T-helper 2 cell (primary cell): ENCODE results near the gene HOXB5.
A peak's percentile ranks its signal among the peaks of the same experiment; 100 is the strongest.

Source experiments
- DNase-seq, 5 experiments: peaks; one replicate each; pipeline versions ENCODE4 v3.0.0 to v3.0.0-alpha.2; 2012 to 2022

HOXB5 gene

DNA sequence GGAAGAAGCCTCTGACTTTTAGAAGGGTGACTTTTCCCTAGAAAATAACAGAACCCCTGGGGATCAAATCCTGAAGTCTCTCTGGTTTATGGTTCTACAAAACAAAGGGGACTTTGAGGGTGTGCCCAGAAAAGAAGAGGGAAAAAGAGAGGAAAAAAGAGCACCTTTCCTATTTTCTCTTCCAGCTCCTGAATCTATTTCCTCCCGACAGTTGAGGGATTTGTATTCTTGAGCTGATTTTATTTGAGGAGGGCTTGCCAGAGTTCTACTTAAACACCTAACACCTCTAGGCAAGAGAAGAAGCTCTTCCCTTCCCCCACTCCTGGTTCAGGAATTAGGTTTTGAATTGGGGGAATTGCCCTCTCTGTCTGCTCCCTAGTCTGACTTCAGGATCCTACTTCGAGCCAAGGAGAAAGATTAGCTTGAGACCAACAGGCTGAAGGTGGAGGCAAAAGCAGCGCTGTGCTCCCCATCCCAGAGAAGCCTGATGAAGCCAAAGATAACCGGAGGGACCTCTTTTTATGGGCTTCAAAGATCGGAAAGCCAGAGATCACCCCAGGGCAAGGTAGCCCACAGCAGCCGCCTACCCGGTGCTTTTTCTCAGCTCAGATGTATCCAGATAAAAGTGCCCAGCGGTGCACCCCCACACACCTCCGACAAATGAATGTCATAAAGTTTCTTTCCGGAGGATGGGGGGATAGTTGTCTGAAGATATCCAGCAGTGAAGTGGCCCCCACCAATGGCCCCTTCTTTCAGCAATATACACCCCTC lies 4.3 kb downstream of the HOXB5 start:
- no peak for DNase-seq

GRCh38 chr17:48588528-48588927 lies 5.1 kb downstream of the HOXB5 start:
- DNase-seq: no peak

DNA sequence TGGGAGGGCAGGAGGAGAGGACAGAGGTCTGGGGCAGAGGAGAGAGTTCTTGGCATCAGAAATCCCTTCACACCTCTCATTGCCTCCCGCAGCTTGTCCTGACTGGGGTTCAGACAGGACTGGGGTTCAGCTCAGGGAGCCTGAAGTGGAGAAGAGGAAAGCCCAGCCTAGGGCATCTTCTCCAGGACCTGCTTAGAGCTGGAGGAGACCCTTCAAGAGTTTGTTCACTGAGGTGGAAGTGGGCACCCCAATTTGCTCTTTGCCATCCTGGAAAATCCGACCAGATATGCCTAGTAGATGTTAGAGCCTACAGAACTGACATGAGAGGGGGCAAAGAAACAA lies 5.5 kb downstream of the HOXB5 start:
- DNase-seq: no peak

- no peak for DNase-seq
These were observed 6.1 kb downstream of the HOXB5 start for GRCh38 chr17:48587276-48588073.

GRCh38 chr17:48586355-48587258 lies 7.0 kb downstream of the HOXB5 start:
- peak in 1 of 5 experiments; percentile 28 for DNase-seq

DNA sequence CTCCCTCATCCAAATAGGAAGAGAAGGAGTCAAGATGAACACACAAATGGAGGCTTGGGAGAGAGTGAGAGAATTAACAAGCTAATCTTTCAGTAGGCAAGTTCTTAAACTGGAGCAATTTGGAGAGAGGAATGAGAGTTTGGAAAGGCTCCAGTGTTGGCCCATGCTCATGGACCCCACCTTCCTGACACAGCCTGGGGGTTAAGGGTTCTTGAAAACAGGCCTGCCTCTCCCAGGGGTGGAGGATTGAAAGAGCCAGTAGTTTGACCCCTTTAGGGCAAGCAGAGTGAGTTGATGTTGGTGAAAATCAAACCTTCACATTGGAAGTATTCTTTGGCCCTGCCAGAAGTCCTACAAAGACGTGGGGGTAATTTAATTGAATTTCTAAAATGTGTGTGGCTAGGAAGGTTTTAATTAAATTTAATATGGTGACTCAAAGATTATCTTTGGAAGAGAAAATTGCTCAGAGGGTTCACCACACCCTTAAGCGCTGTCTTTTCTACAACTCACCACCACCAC lies 9.3 kb downstream of the HOXB5 start:
- no peak for DNase-seq

- no peak for DNase-seq
These were observed 9.8 kb downstream of the HOXB5 start for GRCh38 chr17:48583708-48584222.

DNA sequence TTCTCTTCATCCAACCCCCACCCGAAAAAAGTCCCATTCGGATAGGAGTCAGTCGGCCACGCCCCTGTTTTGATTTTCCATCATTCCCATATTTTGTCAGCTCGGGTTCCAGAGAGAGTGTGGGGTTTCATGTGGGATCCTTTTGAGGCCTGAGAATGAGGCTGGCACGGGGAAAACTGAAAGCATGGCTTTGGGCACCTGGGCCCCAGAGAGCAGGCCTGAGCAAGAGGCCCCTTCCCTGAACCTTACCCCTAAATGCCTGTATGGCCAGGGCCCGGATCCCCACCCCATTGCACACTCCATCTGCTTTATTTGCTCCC lies 10.9 kb downstream of the HOXB5 start:
- no peak for DNase-seq

DNA sequence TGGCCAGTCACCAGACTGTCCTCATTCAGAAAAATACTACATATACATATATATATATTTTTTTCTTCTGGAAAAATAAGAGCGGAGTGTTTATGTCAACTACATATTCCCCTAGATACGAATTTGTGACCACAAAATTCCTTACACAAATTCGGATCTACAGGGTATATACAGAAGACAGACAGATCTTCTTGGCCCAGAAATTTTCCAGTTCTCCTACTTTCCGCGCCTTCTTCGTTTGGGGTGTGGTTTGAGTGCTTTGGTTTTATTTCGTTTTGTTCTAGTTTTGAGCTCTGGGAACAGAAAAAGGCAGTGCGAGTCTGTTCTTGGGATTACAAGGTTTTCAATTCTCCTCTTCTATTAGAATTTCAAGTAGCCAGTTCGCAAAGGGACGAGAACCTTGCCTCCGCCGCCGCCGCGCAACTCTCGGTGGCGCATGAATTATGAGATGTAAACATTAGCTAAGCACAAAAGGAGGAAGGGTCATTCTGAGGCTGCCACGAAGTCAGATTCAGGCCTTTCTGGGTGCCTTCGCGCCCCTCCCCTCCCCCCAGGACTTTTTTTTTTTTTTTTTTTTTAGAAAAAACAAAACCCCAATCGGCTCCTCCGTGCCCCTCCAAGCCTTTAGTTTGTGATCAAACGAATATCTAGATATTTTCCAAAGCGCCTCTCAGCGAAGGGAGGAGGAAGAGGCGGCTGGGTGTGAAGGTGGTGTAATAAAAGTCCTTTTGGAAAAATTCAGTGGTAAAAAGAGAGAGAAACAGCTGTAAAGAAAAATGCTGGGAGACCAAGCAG lies 13.6 kb downstream of the HOXB5 start:
- no peak for DNase-seq

DNA sequence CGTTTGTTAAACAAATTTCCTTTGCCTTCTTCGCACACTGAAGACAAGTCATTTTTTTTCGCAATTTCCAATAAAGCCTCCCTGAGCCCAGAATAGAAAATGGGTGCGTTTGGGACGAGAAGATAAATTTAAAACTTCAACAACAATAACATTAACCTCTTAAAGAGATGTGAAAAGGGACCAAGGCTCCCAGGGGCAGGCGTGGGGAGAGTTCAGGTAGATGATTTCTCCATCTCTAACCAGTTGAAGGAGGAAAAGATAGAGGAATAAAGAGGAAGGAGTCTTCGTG lies 14.2 kb downstream of the HOXB5 start:
- DNase-seq: no peak

DNA sequence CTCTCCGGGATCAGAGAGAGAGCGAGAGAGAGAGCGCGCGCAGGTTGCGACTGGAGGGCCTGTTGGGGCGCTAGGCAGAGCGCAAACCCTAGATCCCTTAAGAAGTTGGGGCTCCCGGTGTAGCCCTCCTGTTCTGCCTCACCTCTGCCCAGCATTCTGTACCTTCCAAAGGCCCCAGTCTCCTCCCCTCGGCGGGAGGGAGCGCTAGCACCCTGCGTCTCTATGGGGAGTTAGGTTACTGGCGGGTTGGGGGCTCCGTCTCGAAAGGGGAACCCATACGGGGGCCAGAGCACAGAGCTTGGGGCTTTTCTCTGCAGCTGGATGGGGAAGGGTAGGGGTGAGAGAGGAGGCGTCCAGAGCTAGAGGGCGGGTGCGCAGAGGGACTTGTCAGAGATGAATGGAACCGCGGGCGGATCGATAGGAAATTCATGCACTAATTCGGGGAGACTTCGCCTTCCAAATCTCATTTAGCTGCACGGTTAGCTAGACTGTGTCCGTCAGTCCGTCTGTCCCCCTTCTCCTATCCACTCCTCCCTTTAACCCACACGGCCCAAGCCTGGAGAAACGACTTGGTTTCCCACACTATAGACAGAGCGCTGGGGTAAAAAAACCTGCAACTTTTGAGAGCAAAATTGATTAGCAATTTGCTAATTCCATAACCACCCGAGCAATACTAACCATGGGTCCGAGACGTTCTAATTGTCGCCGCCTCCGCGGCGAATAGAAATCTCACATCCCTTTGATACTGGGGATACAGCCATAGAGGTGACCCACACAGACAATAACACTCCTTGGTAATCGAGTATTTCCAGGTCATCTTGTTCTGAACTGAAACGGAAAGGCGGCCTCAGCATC lies 14.7 kb downstream of the HOXB5 start:
- peak in 1 of 5 experiments; percentile 16 for DNase-seq

DNA sequence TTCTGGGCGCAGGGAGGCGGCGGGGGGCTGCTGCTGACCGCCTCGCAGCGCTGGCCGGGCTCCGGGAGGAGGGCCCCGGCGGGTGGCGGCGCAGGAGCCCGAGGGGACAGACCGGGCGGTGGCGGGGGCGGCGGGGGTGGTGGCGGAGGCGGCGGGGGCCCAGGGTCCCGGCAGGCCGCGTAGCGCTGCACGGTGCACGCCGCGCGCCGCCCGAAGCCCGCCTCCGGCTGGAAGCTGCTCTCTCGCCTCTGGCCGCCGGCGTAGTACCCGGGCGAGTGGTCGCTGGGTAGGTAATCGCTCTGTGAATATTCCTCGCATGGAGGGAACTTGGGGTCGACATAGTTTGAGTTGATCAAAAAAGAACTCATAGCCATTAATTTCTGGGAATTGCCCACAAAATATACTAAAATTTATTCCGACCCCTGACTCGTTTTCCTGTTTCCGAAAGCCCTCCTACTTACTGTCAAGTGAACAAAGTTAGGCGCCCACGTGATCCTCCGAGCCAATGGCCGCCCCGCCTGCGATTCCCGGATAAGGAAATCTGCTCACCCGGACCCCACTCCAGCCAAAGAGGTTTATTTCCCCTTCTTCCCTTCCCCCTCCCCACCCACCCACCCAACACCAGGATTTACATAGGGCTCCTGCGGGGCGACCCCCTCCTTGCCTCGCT lies 15.5 kb downstream of the HOXB5 start, which contains the start of gene HOXB4:
Gene HOXB4, minus strand, starts transcription at position 405 of the 670 bp plus-strand sequence. Its CDS starts 31 bp downstream, at position 374.
- peak; percentile 48 to 75 (median 64) for DNase-seq

GRCh38 chr17:48577330-48577945 lies 16.1 kb downstream of the HOXB5 start:
- DNase-seq: peak in 1 of 5 experiments; percentile 41

DNA sequence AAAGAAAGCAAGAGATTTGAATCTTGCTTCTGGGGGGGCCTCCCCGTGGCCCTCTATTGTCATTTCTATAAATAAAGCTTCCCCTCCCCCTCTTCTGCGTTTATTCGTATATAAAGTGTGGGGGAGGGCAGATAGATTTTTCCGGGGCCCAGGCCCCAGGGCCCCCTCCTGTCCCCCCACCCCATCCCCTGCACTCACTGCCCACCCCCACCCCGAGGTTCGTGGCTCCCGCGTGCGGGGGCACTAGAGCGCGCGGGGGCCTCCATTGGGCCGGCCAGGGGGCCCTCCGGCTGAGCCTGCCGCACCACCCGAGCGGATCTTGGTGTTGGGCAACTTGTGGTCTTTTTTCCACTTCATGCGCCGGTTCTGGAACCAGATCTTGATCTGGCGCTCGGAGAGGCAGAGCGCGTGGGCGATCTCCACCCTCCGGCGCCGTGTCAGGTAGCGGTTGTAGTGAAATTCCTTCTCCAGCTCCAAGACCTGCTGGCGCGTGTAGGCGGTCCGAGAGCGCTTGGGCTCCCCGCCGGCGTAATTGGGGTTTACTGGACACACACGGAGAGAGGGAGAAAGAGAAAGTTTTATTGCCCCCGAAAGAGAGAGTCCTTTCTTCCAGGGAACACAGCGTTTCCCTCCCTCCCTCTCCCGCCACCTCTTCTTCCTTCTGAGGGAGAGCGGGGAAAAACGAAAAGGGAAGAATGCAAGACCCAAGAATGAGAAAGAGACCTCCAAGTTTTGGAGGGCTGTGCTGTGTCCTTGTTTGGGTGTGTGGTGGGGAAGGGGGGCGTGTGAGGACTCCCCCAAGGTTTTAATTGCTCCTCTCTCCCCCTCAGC lies 16.9 kb downstream of the HOXB5 start:
- no peak for DNase-seq

DNA sequence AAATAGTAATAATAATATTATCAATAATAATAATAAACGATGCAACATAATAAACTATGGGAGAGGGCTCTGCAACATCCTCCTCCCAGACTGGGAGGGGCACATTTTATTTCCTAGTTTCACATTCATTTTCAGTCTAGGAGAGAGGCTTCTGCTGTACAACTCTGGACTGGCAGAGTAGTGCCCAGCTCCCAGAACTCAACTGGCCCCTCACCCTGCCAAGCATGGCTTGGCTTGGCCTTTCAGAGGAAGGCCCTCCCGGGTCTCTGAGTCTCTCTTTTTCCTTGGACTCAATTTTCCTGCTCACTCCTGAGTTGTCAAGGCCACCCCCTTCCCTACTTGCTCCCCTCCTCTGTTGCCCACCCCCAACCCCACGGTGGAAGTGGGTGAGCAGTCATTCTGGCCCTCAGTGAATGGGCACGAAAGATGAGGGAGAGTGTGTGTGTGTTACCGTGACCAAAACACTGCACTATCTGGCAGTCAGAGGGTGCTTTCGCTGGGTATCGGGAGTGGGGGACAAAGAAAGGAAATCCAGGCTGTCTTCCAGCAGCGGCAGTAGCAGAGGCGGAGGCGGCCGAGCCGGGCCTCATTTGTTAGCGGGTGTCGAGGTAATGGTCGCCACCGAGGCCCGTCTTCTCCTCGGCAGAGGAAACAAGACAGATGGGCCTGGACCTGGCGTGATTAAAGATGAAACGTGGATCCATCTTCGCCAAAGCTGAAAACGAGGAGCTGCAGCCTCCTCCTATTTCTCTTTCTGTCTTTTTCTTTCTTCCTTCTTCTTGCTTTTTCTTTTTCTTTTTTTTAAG lies 17.7 kb downstream of the HOXB5 start:
- no peak for DNase-seq

GRCh38 chr17:48575066-48575582 lies 18.5 kb downstream of the HOXB5 start:
- DNase-seq: no peak

- no peak for DNase-seq
These were observed 19.0 kb downstream of the HOXB5 start for GRCh38 chr17:48574505-48575065.
